Lower leg skin (tissue), 4 donors: Measurements from ENCODE around the gene OR8B8. TPM values are rescaled to one million over a fixed set of nuclear protein-coding genes. Genes with fewer than 3 reads are reported as not detected.
"Not testable (repeated sequence)": the region's sequence is repeated elsewhere in the genome, so short reads cannot be mapped to it uniquely, and the experiment has no call there.

ENCODE experiments used
- DNase-seq, 2 donors: peaks; one replicate each; pipeline ENCODE4 v3.0.0-alpha.2; 2019; ENCODE audit warnings: low spot score in 2 of 2
- H3K4me3 ChIP-seq: fragments of 200-600 bp; sonication (generic); 2 replicates; pipeline ENCODE4 v1.5.1; 2017; ENCODE audit warnings: mild to moderate bottlenecking, low read depth; ENCODE audit not compliant: poor library complexity, severe bottlenecking
- POLR2A ChIP-seq, 2 donors: fragments of 450-650 bp; IDR thresholded peaks; one replicate each; pipeline ENCODE4 v1.6.1; 2016 to 2017; ENCODE audit warnings: antibody characterized with exemption in 2 of 2, mild to moderate bottlenecking in 1 of 2, moderate library complexity in 1 of 2
- WGBS, 2 donors: methylation state at CpG; one replicate each; pipeline ENCODE4 v1.1.5; 2018; 5-methylcytosine and 5-hydroxymethylcytosine counted together
- intact Hi-C: fragments of 100-400 bp; cut with DNase I; formaldehyde crosslinking; loops from one replicate; pipeline ENCODE4 v1.15.0; 2023; ENCODE audit warnings: low total_unique reads
- total RNA-seq, 4 donors: library from RNA; depleted of rRNA; stranded (reverse); fragments of >200 nt; gene quantifications; one replicate each; pipeline ENCODE4 v1.1.0, GENCODE V29; 2016
- TF ChIP-seq, protein P1 (sequence below), 3 donors: fragments of 450-650 bp; IDR thresholded peaks; one replicate each; pipeline ENCODE4 v1.5.1; 2016; ENCODE audit warnings: antibody characterized with exemption in 3 of 3, mild to moderate bottlenecking in 3 of 3, moderate library complexity in 2 of 3

OR8B8 gene
- total RNA-seq, 4 donors from 2014 or later: not detected

DNA sequence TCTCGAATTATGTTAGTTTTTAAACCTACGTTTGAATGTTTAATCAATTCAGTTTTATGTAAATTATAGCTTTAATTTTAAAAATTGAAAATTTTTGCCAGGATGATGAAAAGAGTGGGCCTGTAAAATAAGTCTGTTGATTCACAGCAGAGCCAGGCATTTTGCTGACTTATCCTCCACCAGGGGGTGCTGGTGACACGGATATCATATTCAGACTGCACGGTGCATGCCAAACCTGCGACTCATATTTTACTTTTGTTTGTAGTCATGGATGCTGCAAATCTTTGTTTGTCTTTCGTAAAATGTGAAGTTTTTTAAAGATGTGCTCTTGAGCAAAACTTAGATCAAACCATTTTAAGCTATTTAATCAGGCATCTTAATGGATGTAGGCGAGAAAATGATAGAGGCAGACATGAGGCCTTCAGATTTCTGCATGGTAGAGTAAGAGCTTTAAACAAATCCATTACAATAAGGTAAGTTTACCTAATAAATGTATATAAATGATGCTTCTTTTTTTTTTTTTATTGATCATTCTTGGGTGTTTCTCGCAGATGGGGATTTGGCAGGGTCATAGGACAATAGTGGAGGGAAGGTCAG lies 43.1 kb downstream of the OR8B8 start:
- WGBS, 2 donors: 49 to 50% methylated on average over 8 of the region's 8 CpGs

DNA sequence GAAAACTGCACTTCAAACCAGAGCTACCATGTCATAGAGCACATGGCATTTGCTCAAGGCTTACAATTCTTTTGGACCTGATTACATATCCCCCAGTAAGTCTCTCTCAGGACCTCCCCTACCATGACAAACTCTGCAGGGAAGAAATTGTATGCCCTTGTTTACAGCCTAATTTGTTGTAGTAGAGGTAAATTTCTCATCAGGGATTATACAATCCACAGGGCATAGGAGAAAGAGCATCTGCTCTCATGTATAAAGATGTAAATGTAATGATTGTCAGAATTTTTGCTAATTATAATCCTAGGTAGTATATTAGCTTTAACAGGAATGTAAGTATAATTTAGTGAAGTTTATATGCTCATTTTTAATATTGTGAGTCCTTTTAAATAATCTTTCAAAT lies 46.6 kb downstream of the OR8B8 start, which contains the start of gene OR8B3:
OR8B3 (minus strand) TSS at position 101 of the 400 bp plus-strand sequence. CDS start 1,673 bp downstream, outside the sequence.
- intact Hi-C loops: no loop called here
- no peak within 1 kb of the TSS for H3K4me3 ChIP-seq
- TF ChIP-seq, protein P1, sequence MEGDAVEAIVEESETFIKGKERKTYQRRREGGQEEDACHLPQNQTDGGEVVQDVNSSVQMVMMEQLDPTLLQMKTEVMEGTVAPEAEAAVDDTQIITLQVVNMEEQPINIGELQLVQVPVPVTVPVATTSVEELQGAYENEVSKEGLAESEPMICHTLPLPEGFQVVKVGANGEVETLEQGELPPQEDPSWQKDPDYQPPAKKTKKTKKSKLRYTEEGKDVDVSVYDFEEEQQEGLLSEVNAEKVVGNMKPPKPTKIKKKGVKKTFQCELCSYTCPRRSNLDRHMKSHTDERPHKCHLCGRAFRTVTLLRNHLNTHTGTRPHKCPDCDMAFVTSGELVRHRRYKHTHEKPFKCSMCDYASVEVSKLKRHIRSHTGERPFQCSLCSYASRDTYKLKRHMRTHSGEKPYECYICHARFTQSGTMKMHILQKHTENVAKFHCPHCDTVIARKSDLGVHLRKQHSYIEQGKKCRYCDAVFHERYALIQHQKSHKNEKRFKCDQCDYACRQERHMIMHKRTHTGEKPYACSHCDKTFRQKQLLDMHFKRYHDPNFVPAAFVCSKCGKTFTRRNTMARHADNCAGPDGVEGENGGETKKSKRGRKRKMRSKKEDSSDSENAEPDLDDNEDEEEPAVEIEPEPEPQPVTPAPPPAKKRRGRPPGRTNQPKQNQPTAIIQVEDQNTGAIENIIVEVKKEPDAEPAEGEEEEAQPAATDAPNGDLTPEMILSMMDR (IDR thresholded peaks at IDR 0.05): no peak
- no peak for TF ChIP-seq POLR2A (IDR thresholded peaks at IDR 0.05)
- DNase-seq: no peak

More for the DNA sequence above, 43.1 kb downstream of the OR8B8 start:
- no peak overlapping the region for H3K4me3 ChIP-seq
- peak in 1 of 2 donors; percentile 19 for DNase-seq
- intact Hi-C loops: no loop called here
- TF ChIP-seq, protein P1 (IDR thresholded peaks at IDR 0.05): no peak
- no peak for TF ChIP-seq POLR2A (IDR thresholded peaks at IDR 0.05)

GRCh38 chr11:124396847-124397246 lies 48.6 kb downstream of the OR8B8 start:
- intact Hi-C loops, DNase-seq, H3K4me3 ChIP-seq: not testable (repeated sequence)
- 79 to 97% methylated on average over 2 of the region's 4 CpGs for WGBS, 2 donors

DNA sequence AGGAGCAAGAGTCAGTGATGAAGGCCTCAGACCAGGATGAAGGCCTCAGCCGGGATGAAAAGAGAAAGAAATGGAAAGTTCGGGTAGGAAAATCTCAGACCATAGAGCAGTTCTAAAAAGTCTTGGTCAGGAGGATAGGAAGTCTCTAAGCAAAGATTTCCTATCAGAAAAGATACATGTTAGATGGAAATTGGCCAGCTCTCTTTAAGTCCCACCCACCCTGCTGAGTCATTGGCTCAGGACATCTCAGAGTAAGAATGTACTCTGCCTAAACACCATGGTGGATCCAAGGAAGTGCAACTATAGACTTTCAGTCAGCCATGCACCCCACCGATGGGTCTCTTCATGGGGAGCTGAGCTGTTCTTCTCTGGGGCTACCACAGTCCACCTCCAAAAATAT lies 51.1 kb downstream of the OR8B8 start:
- intact Hi-C loops: no loop called here
- TF ChIP-seq, protein P1 (IDR thresholded peaks at IDR 0.05): no peak
- no peak for TF ChIP-seq POLR2A (IDR thresholded peaks at IDR 0.05)
- 78 to 88% methylated on average over 3 of the region's 3 CpGs for WGBS, 2 donors
- DNase-seq: no peak
- no peak overlapping the region for H3K4me3 ChIP-seq

Other genes with a start within 250 kb of the OR8B8 start
- not detected for gene OR8G1, start 204.6 kb downstream of the OR8B8 start, total RNA-seq
- gene OR8G5, start 189.3 kb downstream of the OR8B8 start, total RNA-seq: not detected
- not detected for gene OR8D1, start 131.7 kb downstream of the OR8B8 start, total RNA-seq
- gene OR8D2, start 125.5 kb downstream of the OR8B8 start, total RNA-seq: not detected
- not detected for gene OR8B2, start 61.2 kb downstream of the OR8B8 start, total RNA-seq
- gene OR8B3, start 46.7 kb downstream of the OR8B8 start, total RNA-seq: not detected
- not detected for gene OR8B4, start 20.8 kb downstream of the OR8B8 start, total RNA-seq
- gene OR8B12, start 98.0 kb upstream of the OR8B8 start, total RNA-seq: not detected
- not detected for gene OR8A1, start 124.3 kb upstream of the OR8B8 start, total RNA-seq
- gene PANX3, start 165.7 kb upstream of the OR8B8 start, total RNA-seq: not detected
- 10 to 100 TPM; 13.9 to 24.9 (median 17.9) TPM for gene TBRG1, start 177.2 kb upstream of the OR8B8 start, total RNA-seq
- 1 to 10 TPM; 4.1 to 6.4 (median 6.1) TPM for gene SIAE, start 228.0 kb upstream of the OR8B8 start, total RNA-seq
- gene SPA17, start 228.2 kb upstream of the OR8B8 start, total RNA-seq: 1 to 10 TPM; 1.9 to 6.2 (median 2.9) TPM